Subcutaneous abdominal adipose tissue (tissue), 5 donors: Measurements from ENCODE around the gene OR56B4.

Source experiments
- H3K27ac ChIP-seq: one replicate; pipeline ENCODE4 v1.7.0; 2013; ENCODE audit warnings: low read depth, mild to moderate bottlenecking, inconsistent platforms, low read length, moderate library complexity
- H3K27me3 ChIP-seq, 5 donors: one replicate each; pipeline ENCODE4 v1.7.0; 2013; ENCODE audit warnings: low read length in 5 of 5, inconsistent platforms in 1 of 5; ENCODE audit not compliant: control insufficient read depth in 5 of 5, insufficient read depth in 4 of 5
- H3K36me3 ChIP-seq, 5 donors: one replicate each; pipeline ENCODE4 v1.7.0; 2013; ENCODE audit warnings: low read length in 5 of 5; ENCODE audit not compliant: control insufficient read depth in 5 of 5, insufficient read depth in 5 of 5
- H3K4me1 ChIP-seq, 5 donors: one replicate each; pipeline ENCODE4 v1.7.0; 2013; ENCODE audit warnings: low read length in 5 of 5, mild to moderate bottlenecking in 3 of 5, moderate library complexity in 1 of 5; ENCODE audit not compliant: control insufficient read depth in 5 of 5, insufficient read depth in 5 of 5
- H3K4me3 ChIP-seq, 5 donors: one replicate each; pipeline ENCODE4 v1.7.0; 2013; ENCODE audit warnings: low read length in 5 of 5, low read depth in 1 of 5
- H3K9ac ChIP-seq, 5 donors: one replicate each; pipeline ENCODE4 v1.7.0; 2013; ENCODE audit warnings: low read length in 5 of 5, mild to moderate bottlenecking in 4 of 5, moderate library complexity in 3 of 5
- H3K9me3 ChIP-seq, 5 donors: one replicate each; pipeline ENCODE4 v1.7.0; 2013; ENCODE audit warnings: low read length in 5 of 5; ENCODE audit not compliant: control insufficient read depth in 5 of 5
- donor health status: healthy.
- donor health status: healthy.
- donor health status: healthy.
- donor health status: healthy.
- donor health status: healthy.

The OR56B4 gene

DNA sequence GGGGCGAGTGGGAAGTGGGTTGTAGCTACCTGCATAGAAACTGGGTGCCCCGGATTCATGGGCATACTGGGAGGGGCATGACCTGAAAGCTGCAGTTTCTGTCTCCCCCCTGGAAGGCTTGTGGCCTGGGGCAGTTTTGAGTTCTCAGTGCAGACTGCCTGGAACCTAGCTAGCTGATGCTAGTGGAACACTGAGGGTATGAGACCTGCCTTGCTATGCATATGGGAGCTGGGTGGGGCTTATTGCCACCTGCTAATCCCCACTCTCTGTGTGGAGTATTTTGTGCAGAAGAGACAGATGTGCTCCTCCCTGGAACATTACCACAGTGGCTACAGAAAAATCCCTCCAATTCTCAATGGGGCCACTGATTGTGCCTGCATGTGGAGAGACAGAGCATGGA is 11.7 kb upstream of the OR56B4 start:
- Histone ChIP-seq H3K4me1 (peaks cover 0 to 7% (median 0%) of the 10 kb centered on the region in 5 donors), H3K9ac (no peak overlapping the region), H3K9me3 (no peaks in the 10 kb centered on the region), H3K27ac (no peak overlapping the region), H3K36me3 (no peaks in the 10 kb centered on the region), H3K4me3 (no peak overlapping the region), H3K27me3 (peaks cover 0 to 2% (median 0%) of the 10 kb centered on the region in 5 donors)

DNA sequence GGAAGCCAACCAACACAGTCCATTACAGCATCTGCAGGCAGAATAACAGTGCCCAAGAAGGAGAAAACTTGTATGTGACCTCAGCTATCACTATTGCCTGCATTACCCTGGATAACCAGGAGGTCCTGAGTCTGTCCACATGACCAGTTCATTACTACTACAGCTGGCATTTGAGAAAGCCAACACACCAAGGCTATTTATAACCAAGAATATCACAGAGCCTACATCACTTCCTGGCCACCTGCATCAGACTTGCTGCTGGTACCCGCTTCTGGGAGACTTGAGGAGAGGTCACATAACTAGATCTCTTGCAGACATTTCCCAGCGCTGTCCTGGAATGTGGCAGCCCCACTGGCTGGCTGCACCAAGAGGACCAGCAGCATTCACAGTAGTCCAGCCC is 11.1 kb upstream of the OR56B4 start:
- Histone ChIP-seq H3K4me3 (no peak overlapping the region), H3K36me3 (no peaks in the 10 kb centered on the region), H3K9ac (no peak overlapping the region), H3K27me3 (peaks cover 0 to 2% (median 0%) of the 10 kb centered on the region in 5 donors), H3K9me3 (no peaks in the 10 kb centered on the region), H3K4me1 (peaks cover 0 to 7% (median 0%) of the 10 kb centered on the region in 5 donors), H3K27ac (no peak overlapping the region)

DNA sequence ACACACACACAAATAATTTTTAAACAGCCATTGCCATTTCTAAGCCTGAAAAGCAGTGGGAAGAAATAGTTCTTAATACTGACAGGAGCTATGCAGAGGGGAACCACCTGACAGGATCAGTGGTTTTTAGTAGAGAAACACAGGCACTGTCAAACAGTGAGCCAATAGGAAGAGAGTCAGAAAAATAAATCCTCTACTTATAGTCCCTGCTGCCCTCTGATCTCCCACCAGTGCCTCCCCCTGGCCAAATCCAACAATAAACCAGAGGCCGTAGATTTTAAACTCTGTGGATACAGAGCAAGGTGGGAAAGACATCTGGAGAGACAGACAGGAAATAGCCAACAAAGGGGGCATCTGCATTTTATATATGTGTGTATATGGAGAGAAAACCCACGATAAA is 7.9 kb upstream of the OR56B4 start:
- Histone ChIP-seq H3K9ac (no peak overlapping the region), H3K27me3 (peaks cover 0 to 2% (median 0%) of the 10 kb centered on the region in 5 donors), H3K9me3 (no peaks in the 10 kb centered on the region), H3K4me1 (peaks cover 0 to 7% (median 0%) of the 10 kb centered on the region in 5 donors), H3K36me3 (no peaks in the 10 kb centered on the region), H3K27ac (no peak overlapping the region), H3K4me3 (no peak overlapping the region)

DNA sequence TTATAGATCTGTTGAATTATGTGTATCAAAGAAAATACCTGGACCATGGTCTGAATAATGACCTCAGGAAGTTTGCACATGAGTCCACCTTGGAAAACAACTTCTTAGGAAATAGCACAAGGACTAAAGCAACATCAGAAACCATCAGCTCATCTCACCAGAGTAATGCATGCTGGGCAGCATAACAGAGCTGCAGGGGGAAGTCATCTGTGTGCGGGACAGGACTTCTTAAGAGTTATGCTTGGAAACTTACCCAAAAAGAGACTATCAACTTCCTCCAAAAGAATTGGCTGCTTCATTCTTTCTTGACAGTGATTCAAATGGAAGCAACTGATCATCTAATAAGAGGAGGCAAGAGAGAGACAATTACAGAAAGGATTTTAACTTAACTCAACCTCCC is 2.5 kb downstream of the OR56B4 start:
- Histone ChIP-seq H3K27ac (no peak overlapping the region), H3K4me1 (no peaks in the 10 kb centered on the region), H3K9ac (no peak overlapping the region), H3K36me3 (no peaks in the 10 kb centered on the region), H3K9me3 (no peaks in the 10 kb centered on the region), H3K27me3 (no peaks in the 10 kb centered on the region), H3K4me3 (no peak overlapping the region)

DNA sequence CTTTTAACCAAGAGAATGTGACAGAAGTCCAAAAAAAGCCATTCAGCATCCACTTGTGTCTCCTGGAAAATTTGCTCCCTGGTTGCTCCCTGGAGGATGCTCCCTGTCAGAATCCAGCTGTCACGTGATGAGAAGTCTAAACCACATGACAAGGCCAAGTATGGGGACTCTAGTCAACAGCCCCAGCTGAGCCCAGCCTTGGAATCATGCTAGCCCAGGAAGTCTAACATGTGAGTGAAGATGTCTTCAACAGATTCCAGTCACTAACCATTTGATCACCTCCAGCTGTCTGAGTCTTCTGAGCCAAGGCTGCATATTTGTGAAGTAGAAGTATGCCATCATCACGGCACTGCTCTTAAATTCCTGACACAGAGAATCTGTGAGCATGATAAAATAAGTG is 4.2 kb downstream of the OR56B4 start:
- no peak overlapping the region for H3K27ac ChIP-seq
- H3K27me3 ChIP-seq = no peaks in the 10 kb centered on the region
- no peaks in the 10 kb centered on the region for H3K4me1 ChIP-seq
- H3K9me3 ChIP-seq = peaks cover 0 to 4% (median 0%) of the 10 kb centered on the region in 5 donors
- no peaks in the 10 kb centered on the region for H3K36me3 ChIP-seq
- no peak overlapping the region for H3K9ac ChIP-seq
- H3K4me3 ChIP-seq = no peak overlapping the region

DNA sequence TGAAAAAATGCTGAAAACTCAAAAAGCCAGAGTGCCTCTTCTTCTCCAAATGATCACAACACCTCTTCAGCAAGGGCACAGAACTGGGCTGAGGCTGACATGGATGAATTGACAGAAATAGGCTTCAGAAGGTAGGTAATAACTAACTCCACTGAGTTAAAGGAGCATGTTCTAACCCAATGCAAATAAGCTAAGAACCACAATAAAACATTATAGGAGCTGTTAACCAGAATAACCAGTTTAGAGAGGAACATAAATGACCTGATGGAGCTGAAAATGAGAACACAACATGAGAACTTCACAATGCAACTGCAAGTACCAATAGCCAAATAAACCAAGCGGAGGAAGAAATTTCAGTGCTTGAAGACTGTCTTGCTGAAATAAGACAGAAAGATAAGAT is 9.2 kb downstream of the OR56B4 start:
- Histone ChIP-seq H3K9ac (no peak overlapping the region), H3K27me3 (no peaks in the 10 kb centered on the region), H3K27ac (no peak overlapping the region), H3K36me3 (no peaks in the 10 kb centered on the region), H3K4me3 (no peak overlapping the region), H3K4me1 (no peaks in the 10 kb centered on the region), H3K9me3 (peaks cover 0 to 4% (median 0%) of the 10 kb centered on the region in 5 donors)

DNA sequence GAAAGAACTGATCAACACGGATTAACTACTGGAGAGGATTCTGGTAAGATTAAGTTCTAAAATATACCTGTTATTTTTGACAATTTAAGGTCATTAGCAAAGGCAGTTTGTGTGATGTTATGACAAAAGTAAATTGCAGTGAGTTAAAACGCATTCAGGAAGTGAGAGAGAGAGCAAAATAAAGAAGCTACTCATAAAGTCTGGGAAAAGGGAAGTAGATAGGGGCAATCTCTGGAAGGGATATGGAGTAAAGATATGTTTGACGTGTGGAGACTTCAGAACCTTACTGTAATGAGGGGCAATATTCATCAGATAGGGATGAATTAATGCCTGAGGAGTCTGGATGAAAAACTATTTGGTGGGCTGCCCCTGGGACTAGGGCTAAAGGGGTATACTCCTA is 16.8 kb downstream of the OR56B4 start:
- H3K9ac ChIP-seq = no peak overlapping the region

DNA sequence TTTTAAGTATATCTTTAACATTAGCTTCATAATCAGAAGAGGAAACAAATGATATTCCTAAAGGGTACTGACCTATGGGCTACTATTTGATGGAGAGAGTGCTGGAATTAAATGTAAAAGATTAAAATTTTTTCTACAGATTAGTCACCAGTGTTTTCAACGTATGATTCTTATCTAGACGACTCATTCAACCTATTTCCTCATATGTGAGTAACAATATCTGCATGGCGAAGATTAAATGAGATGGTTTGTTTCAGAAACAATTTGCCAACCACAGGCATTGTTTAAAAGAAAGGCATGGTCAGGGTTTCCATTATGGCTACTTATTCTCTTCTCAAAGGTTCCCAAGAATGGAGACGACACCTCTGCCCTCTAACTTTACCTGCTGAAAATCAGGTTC is 20.4 kb downstream of the OR56B4 start:
- H3K4me3 ChIP-seq = no peak overlapping the region
- no peak overlapping the region for H3K9ac ChIP-seq
- H3K27ac ChIP-seq = no peak overlapping the region
- H3K27me3 ChIP-seq = no peaks in the 10 kb centered on the region
- H3K4me1 ChIP-seq = peaks cover 0 to 7% (median 0%) of the 10 kb centered on the region in 5 donors
- no peaks in the 10 kb centered on the region for H3K36me3 ChIP-seq
- H3K9me3 ChIP-seq = no peaks in the 10 kb centered on the region

More for the DNA sequence above, 16.8 kb downstream of the OR56B4 start:
- no peak overlapping the region for H3K4me3 ChIP-seq
- no peaks in the 10 kb centered on the region for H3K9me3 ChIP-seq
- no peak overlapping the region for H3K27ac ChIP-seq
- H3K4me1 ChIP-seq = peaks cover 0 to 2% (median 0%) of the 10 kb centered on the region in 5 donors
- H3K27me3 ChIP-seq = no peaks in the 10 kb centered on the region
- no peaks in the 10 kb centered on the region for H3K36me3 ChIP-seq

DNA sequence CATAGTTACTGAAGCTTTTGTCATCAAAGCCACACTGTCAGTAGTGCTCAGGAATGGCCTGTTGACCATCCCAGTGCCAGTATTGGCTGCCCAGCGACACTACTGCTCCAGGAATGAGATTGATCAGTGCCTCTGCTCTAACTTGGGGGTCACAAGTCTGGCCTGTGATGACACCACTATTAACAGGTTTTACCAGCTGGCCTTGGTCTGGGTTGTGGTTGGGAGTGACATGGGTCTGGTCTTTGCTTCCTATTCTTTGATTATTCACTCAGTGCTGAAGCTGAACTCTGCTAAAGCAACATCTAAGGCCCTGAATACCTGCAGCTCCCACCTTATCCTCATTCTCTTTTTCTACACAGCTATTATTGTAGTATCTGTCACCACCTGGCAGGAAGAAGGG is 21.5 kb downstream of the OR56B4 start:
- H3K9me3 ChIP-seq = no peaks in the 10 kb centered on the region
- H3K4me1 ChIP-seq = peaks cover 0 to 7% (median 0%) of the 10 kb centered on the region in 5 donors
- H3K4me3 ChIP-seq = no peak overlapping the region
- H3K27me3 ChIP-seq = no peaks in the 10 kb centered on the region
- H3K27ac ChIP-seq = no peak overlapping the region
- no peak overlapping the region for H3K9ac ChIP-seq
- H3K36me3 ChIP-seq = no peaks in the 10 kb centered on the region

DNA sequence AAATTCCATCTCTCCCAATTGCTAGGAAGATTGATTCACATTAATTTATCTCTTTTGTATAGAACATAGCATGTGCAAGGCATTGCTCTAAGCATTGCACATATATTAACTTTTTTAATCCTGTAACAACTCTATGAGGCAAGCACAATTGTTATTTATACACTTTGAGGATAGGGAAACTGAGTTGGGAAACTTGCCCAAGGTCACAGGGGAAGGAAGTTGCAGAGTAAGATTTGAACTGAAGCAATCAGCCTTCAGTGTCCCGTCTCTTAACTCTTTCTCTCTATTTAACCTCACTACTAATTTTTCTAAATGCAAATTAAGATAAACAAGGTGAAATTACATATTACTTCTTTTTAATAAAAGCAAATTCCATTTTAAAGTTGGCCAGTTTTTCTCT is 22.2 kb downstream of the OR56B4 start:
- H3K4me3 ChIP-seq = no peak overlapping the region
- no peaks in the 10 kb centered on the region for H3K9me3 ChIP-seq
- H3K4me1 ChIP-seq = peaks cover 0 to 7% (median 0%) of the 10 kb centered on the region in 5 donors
- H3K27me3 ChIP-seq = no peaks in the 10 kb centered on the region
- no peak overlapping the region for H3K9ac ChIP-seq
- no peaks in the 10 kb centered on the region for H3K36me3 ChIP-seq
- H3K27ac ChIP-seq = no peak overlapping the region

DNA sequence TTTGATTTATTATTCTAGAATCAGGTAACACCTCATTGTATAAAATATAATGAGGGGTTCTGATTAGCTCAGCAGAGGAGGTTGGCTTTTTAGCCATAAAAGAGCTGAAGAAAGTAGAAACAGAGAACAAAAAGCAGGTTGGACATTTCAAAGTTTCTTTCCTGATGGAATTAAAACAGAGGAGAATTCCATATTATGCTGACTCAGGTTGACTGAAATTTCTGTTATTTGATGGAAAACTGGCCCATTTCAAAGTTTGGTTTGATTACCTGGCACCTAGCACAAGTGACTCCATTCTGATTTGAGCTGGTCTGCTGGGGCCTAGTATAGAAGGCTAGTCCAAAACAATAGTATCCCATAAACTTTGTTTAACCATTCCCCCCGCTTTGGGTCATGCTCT is 24.9 kb downstream of the OR56B4 start:
- Histone ChIP-seq H3K9ac (no peak overlapping the region), H3K27ac (no peak overlapping the region), H3K9me3 (no peaks in the 10 kb centered on the region), H3K4me1 (peaks cover 0 to 7% (median 0%) of the 10 kb centered on the region in 5 donors), H3K4me3 (no peak overlapping the region), H3K36me3 (no peaks in the 10 kb centered on the region), H3K27me3 (no peaks in the 10 kb centered on the region)
